Stimulated activated CD8-positive, alpha-beta memory T cell treated with anti-CD3 and anti-CD28 coated beads, Interleukin-12 subunit alpha, Interleukin-12 subunit beta, amount 100 ng/mL, for 24 hours (primary cell): ENCODE results near the gene KCTD4.
"Not testable (repeated sequence)": the region's sequence is repeated elsewhere in the genome, so short reads cannot be mapped to it uniquely, and the experiment has no call there.

Experiments
- DNase-seq: peaks from one replicate; pipeline ENCODE4 v3.0.0-alpha.2; 2020; ENCODE audit errors: extremely low read depth

KCTD4 gene

DNA sequence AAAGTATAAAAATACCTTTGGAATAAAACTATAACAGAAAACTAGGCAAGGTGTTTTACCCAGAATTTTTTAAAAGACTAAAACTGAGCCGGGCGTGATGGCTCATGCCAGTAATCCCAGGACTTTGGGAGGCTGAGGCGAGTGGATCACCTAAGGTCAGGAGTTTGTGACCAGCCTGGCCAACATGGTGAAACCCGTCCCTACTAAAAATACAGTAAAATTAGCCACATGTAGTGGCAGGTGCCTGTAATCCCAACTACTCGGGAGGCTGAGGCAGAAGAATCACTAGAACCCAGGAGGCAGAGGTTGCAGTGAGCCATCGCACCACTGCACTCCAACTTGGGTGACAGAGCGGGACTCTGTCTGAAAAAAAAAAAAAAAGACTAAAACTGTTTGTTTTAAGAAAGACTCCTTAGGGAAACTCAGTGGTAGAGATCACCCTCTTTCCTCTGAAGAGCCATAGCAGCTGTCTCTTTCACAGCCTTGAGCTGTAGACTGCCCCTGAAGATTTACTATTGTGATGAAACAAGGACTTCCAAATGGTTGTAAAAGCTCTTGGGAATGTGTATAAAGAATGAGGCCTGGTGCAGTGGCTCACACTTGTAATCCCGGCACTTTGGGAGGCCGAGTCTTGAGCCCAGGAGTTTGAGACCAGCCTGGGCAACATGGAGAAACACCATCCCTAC lies 14.7 kb upstream of the KCTD4 start:
- DNase-seq = no peak

DNA sequence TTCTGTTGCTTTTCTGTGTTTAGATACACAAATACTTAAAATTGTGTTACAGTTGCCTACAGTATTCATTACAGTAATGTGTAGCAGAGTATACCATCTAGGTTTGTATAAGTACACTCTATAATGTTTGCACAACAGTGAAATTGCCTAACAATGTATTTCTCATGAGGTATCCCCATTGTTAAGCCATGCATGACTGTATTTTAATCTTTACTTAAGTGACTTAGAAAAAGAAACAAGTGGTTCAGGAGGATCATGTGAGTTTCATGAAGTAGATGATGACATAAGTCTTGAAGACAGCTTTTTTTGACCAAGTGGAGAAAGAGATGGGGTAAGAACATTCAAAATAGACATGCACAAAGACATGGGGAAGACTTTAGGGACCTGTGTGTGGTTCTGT lies 8.4 kb upstream of the KCTD4 start:
- no peak for DNase-seq

DNA sequence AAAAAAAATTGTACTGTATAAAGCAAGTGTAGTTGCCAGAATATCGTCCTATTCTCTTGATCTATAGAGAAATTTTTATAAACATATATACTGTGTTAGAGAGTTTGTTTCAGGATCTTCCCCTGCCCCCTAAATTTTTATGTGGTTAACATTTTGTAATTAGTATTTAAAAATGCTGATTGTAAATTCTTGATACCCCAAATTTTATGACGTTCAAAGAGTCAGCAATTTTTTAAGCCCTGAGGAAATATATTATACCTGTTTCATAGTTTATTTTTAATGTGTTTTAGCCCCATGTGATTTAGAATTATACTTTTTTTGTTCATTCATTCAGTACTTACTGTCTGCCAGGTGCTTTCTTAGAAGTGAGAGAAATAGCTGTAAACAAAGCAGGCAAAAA lies 7.3 kb upstream of the KCTD4 start:
- DNase-seq = no peak

DNA sequence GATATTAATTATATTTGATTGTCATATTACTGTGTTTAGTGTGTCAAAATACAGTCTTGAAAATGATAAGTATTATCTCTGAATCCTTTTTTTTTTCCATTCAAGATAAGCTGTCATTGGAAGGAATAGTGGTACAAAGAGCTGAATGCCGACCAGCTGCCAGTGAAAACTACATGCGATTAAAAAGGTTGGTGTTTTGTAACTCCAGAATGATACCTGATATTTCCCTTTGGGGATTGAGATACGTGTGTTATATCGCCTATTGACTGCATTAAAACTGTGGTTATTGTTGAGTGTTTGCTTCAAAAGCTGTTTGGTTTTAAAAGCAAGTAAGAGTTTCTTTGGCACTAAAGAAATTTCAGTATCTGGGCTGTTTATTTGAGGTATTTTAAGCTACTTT lies 6.5 kb upstream of the KCTD4 start:
- DNase-seq = no peak

DNA sequence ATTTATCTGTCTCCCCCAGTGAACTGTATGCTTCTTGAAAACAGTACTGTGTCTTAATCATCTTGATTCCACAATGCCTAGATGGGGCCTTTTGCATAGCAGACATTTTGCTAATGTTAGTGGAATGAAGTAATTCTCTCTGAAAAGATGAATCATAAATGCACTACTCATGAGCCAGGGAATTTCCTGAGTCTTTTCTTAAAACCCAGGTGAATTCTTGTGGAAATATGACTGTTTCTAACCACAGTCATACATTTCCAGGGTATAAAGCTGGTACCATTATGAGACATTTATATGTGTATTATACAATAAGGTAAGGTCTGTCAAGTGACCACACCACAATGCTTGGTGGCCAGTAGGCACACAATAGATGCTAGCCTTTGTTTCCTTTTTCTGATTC lies 5.5 kb upstream of the KCTD4 start:
- no peak for DNase-seq

DNA sequence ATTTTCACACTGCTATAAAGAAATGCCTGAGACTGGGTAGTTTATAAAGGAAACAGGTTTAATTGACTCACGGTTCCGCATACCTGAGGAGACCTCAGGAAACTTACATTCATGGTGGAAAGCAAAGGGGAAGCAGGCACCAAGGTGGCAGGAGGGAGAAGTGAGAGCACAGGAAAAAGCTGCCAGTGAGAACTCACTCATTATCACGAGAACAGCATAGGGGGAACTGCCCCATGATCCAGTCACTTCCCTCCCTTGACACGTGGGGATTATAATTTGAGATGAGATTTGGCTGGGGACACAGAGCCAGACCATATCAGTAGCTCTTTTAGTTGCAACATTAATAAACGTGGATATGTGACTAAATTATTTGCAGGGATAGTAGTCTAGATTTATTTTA lies 4.3 kb upstream of the KCTD4 start:
- DNase-seq = no peak

DNA sequence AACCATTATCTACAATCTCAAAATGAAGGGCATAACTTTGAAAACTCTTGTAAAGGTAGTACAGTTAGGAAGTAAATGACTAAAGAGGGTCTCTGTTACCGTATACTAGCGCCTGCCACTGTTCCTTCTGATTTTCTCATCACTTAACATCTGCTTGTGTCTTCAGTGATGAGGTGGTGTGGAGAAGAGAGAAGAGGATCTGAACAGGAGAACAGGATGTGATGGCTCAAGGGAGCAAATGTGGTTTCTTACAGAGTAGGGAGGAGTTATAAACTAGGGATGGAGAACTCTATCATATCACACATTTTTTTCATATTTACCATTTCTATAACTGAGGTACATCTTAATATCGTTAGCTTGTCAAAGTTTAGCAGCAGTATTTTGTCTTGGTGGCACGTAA lies 1.1 kb downstream of the KCTD4 start:
- no peak for DNase-seq

DNA sequence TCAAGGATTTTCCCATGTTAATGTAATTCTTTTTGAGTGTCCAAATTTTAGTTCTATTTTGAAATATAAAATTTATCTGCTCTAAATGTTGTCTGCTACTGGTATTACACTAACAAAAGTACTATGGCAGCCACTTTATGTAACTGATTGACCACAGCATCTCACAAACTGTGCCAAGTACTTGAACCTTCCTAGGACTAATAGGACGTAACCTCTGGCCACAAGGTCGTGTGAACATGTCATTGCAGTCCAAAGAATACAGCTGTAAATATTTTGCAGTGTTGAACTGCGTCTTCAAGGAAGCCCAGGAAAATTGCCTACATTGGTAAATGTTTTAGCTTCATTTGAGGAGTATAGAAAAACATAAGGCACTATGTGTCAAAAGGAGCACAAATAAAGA lies 1.9 kb downstream of the KCTD4 start:
- no peak for DNase-seq

DNA sequence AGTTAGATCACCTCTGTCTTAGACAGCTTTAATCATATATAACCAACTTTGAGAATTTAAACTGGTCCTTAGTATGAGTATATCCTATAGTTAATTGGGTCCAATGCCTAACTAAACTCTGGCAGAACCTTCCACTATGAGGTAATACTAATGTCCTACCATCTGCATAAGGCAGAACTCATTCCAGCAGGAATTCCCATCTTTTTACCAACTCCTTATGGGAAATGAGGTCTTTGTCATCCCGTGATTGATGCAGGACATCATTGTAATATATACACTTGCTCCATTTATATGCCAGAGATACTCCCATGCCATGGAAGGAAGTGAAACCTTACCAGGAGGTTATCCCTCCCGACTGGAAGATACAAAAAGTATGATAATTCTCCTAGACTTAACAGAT lies 2.8 kb downstream of the KCTD4 start:
- no peak for DNase-seq

DNA sequence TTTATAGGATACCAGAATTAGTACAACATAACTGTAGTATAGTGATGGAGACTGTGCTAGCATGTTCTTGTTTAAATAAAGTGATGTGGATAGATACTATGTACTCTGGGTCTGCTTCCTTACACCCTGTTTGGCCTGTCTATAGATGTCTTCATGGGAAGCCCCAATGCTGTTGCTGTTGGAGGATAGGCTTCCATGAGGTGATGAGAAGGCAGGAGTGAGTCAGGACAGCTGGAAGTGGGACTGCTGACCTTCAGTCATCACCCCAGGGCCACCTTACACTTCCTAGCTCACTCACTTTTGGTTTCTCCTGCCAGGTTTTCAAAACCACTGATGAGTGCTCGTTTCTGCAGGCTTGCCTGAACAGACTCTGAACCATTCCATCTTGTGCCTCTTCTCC lies 4.2 kb downstream of the KCTD4 start:
- DNase-seq = no peak

DNA sequence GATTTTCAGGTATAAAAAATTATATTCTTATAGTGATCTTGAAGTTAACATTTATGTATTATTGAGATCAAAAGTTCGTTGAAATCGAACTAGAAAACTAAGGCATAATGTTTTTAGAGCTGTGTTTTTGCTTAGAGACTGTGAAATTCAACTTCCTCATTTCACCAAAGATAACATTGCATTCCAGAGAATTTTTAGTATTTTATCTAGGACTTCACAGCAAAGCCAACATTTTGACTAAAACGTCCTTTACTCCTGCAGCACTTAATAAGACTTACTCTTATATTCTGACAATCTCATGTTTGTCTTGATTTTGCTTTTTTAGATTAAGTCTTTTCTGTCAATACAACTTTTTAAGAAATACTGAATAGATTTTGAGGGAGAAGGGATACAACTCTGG lies 4.7 kb downstream of the KCTD4 start:
- DNase-seq = no peak

DNA sequence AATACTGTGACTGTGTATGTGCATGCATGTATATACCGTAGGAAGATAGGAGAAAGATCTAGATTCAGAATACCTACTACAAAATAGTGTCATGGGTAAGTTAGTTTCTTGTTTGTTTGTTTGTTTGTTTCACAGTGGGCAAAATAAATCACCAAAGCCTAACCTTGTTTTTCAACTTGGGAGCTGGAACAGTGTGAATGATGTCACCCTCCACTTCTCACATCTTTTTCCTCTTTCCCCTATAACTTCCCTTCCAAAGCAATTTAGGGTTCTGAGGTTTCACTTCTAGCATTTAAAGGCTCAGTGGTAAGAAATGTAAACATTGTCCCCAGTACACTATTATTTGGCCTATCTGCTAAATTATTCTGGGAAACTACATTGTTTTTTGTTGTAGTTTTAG lies 5.4 kb downstream of the KCTD4 start:
- no peak for DNase-seq

DNA sequence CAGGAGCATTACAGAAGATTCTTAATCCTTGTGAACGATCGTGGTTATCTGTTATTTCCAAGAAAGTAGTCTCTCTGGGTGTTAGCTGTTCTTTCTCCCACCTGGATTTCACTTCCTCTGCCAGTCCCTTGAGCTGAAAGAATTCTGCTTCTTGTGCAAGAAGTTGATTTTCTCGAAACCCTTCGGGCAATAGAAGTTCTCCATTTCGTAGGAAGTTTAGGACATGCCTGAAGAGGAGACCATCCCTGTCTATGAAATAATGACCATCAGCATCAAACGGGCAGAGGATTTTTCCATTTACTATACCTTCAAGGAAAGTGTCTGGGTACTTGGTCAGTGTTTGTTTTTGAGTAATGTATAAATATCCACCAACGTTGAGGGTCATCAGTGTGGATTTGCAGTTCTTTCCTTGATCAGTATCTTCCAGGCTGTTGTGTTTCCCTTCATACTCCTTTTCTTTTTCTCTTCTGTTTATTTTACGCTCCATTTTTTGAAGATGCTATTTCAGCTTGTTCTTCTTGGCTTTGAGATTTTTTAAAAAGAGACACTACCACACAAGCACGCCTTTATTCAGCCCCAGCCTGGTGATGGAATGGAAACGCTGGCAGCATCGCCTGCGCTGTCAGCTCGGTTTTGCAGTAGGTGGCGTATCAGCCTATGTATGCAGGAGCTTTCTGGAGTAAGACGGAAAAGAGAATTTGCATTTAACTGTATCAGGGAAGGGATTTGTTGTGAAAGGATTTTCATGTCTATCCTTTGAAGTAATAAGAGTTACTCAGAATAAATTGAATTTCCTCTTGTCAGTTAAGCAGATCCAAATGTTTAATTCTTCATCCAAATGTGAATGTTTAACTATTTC lies 6.5 kb downstream of the KCTD4 start:
- no peak for DNase-seq

DNA sequence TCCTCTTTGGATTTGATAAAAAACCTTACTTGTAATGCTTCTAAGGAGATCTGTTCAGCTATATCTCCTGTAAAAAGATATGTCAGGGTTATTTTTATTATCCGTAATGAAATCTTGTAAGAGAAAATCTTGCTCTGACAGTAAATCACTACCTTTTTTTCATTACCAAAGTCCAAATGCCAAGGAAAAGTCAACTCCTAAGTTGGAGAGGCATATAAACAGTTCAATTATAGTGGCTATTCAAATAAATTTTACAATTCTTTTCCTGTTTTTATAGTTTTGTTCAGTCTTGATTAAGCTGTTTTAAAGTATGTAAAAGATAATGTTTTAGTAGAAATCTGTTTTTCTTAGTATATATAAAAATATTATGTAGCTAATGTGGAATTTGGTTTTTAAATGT lies 9.0 kb downstream of the KCTD4 start:
- no peak for DNase-seq

DNA sequence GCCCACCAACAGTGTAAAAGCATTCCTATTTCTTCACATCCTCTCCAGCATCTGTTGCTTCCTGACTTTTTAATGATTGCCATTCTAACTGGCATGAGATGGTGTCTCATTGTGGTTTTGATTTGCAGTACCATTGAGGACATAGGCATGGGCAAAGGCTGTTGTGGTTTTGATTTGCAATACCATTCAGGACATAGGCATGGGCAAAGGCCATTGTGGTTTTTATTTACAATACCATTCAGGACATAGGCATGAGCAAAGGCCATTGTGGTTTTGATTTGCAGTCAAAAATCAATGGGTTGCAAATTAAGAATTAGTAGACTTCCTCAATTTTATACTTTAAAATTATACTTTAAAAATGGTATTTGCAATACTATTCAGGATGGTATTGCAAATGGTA lies 11.3 kb downstream of the KCTD4 start:
- DNase-seq = not testable (repeated sequence)

DNA sequence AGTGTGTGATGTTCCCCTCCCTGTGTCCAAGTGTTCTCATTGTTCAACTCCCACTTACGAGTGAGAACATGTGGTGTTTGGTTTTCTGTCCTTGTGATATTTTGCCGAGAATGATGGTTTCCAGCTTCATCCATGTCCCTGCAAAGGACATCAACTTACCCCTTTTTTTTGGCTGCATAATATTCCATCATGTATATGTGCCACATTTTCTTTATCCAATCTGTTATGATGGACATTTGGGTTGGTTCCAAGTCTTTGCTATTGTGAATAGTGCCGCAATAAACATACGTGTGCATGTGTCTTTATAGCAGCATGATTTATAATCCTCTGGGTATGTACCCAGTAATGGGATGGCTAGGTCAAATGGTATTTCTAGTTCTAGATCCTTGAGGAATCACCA lies 11.8 kb downstream of the KCTD4 start:
- not testable (repeated sequence) for DNase-seq

DNA sequence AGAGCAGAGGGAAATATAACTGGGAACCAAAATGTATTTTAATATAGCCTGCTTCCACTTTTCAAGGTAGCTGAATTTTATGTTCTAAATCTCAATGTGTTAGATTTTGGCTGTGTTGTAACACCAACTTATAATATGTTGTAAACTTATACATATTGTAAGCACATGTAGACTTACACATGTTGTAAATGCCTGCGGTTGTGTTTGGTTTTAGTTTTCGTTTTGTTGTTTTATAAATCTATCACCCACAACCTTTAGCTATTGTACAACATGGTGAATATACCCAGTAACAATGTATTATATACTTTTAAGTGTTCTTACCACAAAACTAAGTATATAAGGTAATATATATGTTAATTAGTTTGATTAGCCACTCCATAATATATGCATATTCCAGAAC lies 15.6 kb downstream of the KCTD4 start:
- DNase-seq = no peak

DNA sequence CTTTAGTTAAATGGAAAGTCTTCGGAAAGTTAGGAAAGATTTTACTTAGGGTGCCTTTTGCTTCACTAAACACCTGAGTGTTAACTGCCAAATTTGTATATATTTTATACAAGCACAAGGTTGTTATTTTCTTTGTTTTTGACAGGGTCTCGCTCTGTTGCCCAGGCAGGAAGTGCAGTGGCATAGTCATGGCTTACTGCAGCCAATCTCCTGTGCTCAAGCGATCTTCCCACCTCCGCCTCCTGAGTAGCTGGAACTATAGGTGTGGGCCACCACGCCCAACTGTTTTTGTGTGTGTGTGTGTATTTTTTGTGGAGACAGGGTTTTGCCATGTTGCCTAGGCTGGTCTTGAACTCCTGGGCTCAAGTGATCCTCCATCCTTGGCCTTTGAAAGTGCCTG lies 16.2 kb downstream of the KCTD4 start:
- no peak for DNase-seq

DNA sequence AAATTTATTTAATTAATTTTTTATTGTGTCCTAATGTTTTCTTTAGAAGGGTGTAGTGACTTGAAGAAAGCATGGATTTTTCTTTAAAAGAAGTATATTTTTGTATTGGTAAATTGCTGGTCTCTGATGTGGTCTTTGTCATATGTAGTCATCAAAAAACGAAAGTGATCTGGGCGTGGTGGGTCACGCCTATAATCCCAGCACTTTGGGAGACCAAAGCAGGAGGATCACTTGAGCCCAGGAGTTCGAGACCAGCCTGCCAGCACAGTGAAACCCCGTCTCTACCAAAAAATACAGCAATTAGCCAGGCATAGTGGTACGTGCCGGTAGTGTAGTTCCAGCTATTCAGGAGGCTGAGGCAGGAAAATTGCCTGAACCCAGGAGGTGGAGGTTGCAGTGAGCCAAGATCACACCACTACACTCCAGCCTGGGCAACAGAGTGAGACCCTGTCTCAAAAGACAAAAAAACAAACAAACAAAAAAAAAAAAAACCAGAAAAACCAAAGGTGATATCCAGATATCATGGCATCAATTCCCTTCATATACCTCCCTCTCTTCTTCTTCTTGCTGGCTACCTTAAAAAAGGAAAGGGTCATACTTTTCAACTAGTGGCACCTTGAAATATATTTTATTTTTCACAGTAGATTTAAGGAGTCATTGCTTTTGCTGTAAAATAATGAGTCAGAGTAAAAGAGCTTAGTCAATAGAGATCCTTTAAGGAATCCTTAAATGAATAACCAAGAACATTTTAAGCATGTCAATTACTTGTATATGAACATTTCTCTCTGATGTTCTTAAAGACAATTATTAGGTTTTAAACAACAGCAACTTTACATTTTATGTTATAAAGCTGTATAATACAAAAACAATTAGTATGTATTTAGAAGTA lies 19.9 kb downstream of the KCTD4 start:
- DNase-seq = no peak

DNA sequence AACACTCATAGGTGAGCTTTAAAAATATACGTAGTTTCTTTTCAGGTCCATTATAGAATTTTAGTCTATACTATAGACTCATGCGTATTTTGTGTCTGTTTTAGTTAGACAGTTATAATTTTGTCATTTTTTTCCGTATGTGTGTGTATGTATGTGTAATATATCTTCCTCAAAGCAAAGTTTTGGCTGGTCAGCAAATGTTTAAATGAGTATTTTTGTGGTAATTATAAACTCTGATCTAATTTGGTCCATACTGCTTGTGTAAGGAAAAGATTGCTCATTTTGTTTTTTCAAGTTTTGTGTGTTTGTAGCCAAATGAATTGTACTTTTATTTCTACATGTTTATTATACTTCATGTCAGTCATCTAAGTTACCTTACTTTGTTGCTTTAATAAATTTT lies 20.5 kb downstream of the KCTD4 start:
- no peak for DNase-seq

DNA sequence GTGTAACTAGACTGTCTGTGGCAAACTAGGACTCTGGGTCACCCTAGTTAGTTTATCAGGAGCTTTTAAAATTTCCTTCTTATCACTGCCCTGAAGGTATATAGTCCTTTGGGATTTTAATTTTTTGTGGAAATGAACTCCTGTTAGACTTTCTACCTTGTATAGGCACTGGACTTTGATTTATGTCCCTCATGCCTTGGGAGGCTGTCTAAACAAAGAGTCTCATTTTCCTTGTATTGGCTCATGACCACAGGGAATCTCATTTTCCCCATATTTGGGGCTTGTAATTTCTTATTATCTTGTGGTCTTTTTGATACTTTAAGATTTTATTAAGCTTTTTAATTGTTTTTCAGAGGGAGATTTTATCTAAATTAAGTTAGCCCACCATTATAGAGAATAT lies 21.4 kb downstream of the KCTD4 start:
- no peak for DNase-seq

DNA sequence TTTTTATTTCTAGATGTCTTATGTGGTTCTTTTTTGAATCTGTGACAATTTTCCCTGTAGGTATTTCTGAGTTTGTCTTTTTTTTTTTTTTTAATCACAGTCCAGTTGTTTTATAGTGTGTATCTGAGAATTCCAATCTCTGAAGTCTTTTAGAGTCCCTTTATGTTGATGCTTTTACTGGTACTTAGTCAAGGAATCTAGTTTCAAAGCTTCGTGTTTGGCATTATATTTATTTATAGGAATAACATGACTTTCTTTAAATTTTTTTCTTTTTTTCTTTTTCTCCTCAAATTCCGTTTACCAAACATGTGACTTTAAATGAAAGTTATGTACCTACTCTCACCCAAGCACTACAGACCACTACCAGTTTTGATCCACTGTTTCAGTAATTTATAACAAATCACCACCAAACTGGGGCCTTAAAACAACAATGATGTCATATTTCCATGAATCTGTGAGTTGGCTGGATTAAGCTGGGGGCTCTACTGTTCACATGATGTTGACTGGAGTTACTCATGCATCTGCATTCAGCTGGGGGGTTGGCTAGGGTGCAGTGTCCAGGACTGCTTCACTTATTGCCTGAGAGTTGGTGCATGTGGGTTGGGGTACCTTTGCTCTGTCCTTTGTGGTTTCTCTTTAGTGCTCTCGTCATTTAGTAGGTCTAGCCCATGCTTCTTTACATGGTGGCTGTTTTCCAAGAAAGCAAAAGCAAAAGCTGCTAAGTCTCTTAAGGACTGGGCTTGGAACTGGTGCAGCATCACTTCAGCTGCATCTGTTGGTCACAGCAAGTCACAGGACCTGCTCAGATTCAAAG lies 22.3 kb downstream of the KCTD4 start:
- no peak for DNase-seq
